SK-N-MC (cell line): ENCODE measurements around the gene CRB3.

Experiments
- DNase-seq: peaks from one replicate; pipeline ENCODE4 v3.0.0-alpha.2; 2011; ENCODE audit warnings: low read depth, low spot score
- H3K27ac ChIP-seq: fragments of 200-600 bp; sonication (generic); 2 replicates; pipeline ENCODE4 v1.5.1; 2016; ENCODE audit warnings: mixed run types
- H3K36me3 ChIP-seq: fragments of 200-600 bp; sonication (generic); 2 replicates; pipeline ENCODE4 v1.6.1; 2017; ENCODE audit warnings: antibody characterized with exemption, low read length, mixed read lengths; ENCODE audit not compliant: insufficient read depth
- H3K4me3 ChIP-seq: fragments of 200-600 bp; sonication (generic); 2 replicates; pipeline ENCODE4 v1.5.1; 2016
- H3K9ac ChIP-seq: fragments of 200-600 bp; sonication (generic); 2 replicates; pipeline ENCODE4 v1.8.0; 2017; ENCODE audit warnings: mixed run types, mixed read lengths; ENCODE audit not compliant: insufficient read length
- H3K9me3 ChIP-seq: fragments of 200-600 bp; sonication (generic); 2 replicates; pipeline ENCODE4 v1.6.1; 2017; ENCODE audit warnings: low read depth, mild to moderate bottlenecking, antibody characterized with exemption, low read length, moderate library complexity, mixed read lengths
- EZH2 ChIP-seq: fragments of 200-600 bp; sonication (generic); IDR thresholded peaks from one replicate; pipeline ENCODE4 v1.6.1; 2017; ENCODE audit warnings: antibody characterized with exemption
- FOXP2 ChIP-seq: optimal IDR thresholded peaks from 2 replicates; pipeline ENCODE3; 2011; ENCODE audit warnings: mild to moderate bottlenecking, moderate library complexity; ENCODE audit not compliant: insufficient read depth; ENCODE audit errors: extremely low read length, control extremely low read depth
- POLR2AphosphoS5 ChIP-seq: IDR thresholded peaks from 2 replicates; pipeline ENCODE4 v1.6.1; 2012; ENCODE audit warnings: mild to moderate bottlenecking, low read depth, low read length, borderline replicate concordance

CRB3 gene

GRCh38 chr19:6491802-6492592, 27.9 kb downstream of the CRB3 start:
- DNase-seq, result no peak
- H3K4me3 ChIP-seq, result no peak overlapping the region
- no peak overlapping the region for H3K27ac ChIP-seq
- TF ChIP-seq EZH2 (no peak), FOXP2 (no peak), POLR2AphosphoS5 (no peak)
- no peaks in the 10 kb centered on the region; the same call in 1 of the 2 replicates for H3K36me3 ChIP-seq
- no peaks in the 10 kb centered on the region for H3K9me3 ChIP-seq
- no peak overlapping the region for H3K9ac ChIP-seq

GRCh38 chr19:6494438-6495036, 30.5 kb downstream of the CRB3 start:
- Histone ChIP-seq H3K4me3 (no peak overlapping the region), H3K9me3 (no peaks in the 10 kb centered on the region), H3K36me3 (peaks cover 3% of the 10 kb centered on the region; the same call in 1 of the 2 replicates), H3K27ac (no peak overlapping the region), H3K9ac (no peak overlapping the region)
- TF ChIP-seq EZH2 (no peak), POLR2AphosphoS5 (no peak), FOXP2 (no peak)
- no peak for DNase-seq

DNA sequence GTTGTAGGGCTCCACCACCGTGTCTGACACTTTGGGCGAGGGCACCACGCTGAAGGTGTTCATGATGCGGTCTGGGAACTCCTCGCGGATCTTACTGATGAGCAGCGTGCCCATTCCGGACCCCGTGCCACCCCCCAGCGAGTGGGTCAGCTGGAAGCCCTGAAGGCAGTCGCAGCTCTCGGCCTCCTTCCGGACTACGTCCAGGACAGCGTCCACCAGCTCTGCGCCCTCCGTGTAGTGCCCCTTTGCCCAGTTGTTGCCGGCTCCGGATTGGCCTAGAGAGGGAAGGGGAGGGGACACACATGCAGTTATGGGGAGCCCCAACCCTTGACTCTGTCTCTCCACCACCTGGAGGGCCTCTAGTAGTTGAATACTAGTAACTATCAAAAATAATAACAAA, 31.9 kb downstream of the CRB3 start:
- Histone ChIP-seq H3K9ac (no peak overlapping the region), H3K27ac (no peak overlapping the region), H3K4me3 (no peak overlapping the region), H3K9me3 (no peaks in the 10 kb centered on the region), H3K36me3 (peaks cover 3% of the 10 kb centered on the region; the same call in 1 of the 2 replicates)
- TF ChIP-seq POLR2AphosphoS5, result no peak
- no peak for TF ChIP-seq EZH2
- no peak for TF ChIP-seq FOXP2
- no peak for DNase-seq

DNA sequence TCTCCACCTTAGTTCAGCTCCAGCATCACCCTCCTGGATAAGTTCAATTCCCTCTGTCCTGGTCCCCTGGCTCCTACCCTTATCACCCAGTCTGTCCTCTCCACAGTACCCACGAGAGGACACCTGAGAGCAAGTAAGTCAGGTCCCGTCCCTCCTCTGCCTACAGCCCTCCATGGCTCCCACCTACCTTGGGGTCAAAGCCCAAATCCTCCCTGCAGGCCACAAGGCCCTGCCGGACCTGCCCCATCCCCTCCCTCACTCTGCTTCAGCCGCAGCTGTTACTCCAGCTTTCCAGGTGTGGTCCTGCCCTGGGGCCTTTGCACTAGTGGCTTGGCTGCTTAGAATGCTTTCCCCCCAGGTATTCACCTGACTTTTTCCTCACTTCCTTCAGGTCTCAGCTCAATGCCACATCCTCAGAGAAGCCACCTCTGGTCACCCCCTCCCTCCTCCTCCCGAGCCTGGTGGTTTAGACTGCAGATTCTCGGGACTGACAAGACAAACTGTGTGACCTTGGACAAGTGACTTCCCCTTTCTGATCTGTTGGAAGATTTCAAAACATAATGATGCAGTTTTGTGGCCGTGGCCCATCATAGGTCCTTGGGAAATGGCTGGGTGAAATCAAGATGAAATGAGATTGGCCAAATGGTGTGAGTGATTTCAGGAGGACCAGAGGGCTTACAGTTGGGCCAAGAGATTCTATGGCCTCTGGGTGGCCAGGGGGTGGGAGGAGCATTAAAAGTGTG, 34.4 kb downstream of the CRB3 start:
- Histone ChIP-seq H3K4me3 (no peak overlapping the region), H3K9ac (no peak overlapping the region), H3K9me3 (no peaks in the 10 kb centered on the region), H3K27ac (no peak overlapping the region), H3K36me3 (peaks cover 3% of the 10 kb centered on the region; the same call in 1 of the 2 replicates)
- no peak for DNase-seq
- no peak for TF ChIP-seq FOXP2

DNA sequence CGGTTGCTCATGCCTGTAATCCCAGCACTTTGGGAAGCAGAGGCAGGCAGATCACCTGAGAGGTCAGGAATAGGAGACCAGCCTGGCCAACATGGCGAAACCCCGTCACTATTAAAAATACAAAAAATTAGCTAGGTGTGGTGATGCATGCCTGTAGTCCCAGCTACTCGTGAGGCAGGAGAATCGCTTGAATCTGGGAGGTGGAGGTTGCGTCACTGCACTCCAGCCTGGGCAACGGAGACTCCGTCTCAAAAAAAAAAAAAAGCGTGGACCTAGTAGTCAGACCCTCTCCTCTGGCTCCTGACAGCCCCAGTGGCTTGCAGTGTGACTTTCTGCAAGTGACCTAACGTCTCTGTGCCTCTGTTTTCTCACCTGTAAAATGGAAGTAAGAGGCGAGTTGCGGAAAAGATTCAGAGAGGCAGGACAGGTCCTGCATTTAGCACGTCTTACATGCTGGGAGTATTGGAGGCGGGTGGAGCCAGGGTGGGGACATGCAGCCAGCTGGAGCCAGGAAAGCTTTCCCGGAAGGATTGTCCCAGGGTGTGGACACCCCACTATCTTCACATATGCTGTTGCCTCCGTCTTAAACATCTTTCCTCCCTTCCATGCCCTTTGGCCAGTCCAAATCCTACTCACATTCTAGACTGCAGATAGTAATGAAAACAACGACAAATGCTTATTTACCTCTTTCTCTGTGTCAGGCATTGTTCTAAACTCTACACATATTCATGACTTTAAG, 35.1 kb downstream of the CRB3 start:
- no peak for DNase-seq
- Histone ChIP-seq H3K9ac (no peak overlapping the region), H3K27ac (no peak overlapping the region), H3K36me3 (peaks cover 3% of the 10 kb centered on the region; the same call in 1 of the 2 replicates), H3K9me3 (no peaks in the 10 kb centered on the region), H3K4me3 (no peak overlapping the region)
- no peak for TF ChIP-seq POLR2AphosphoS5
- no peak for TF ChIP-seq EZH2

DNA sequence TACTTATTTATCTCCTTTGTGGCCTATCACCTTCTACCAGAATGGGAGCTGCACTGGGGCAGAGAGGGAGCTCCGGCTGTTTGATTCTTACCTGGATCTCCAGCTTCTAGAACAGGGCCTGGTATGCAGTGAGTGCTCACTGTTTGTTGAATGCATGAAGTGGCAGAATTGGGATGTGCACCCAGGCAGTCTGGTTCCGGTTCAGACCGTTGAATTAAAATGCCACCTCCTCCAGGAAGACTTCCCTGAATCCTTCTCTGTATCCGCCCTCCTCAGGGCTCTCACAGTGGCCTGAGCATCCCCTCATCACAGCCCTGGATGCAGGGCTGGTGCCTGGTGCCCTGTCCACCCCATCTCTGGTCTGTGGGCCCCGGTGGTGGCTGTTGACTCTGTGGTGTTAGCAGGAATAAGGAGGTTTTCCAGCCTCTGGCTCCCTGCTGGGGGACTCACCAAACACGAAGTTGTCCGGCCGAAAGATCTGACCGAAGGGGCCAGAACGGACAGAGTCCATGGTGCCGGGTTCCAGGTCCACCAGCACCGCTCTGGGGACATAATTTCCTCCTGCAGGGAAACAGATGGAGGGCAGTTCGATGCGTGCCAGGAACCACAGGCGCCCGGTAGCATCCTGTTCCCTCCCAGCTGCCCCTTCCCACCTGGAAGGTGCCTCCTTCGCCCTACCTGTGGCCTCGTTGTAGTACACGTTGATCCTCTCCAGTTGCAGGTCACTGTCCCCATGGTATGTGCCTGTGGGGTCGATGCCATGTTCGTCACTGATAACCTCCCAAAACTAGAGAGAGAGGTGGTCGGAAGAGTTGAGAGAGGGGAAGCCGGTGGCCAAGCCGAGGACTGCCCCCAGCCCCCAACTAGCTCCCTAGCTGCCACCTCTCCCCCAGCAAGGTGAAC, 37.0 kb downstream of the CRB3 start:
- H3K9ac ChIP-seq, result peak overlapping the region; percentile 75
- H3K27ac ChIP-seq, result no peak overlapping the region
- H3K4me3 ChIP-seq, result peak overlapping the region; percentile 93
- no peak for TF ChIP-seq FOXP2
- TF ChIP-seq POLR2AphosphoS5, result no peak
- TF ChIP-seq EZH2, result no peak
- no peak for DNase-seq
- H3K9me3 ChIP-seq, result no peaks in the 10 kb centered on the region
- peaks cover 3% of the 10 kb centered on the region; the same call in 1 of the 2 replicates for H3K36me3 ChIP-seq

DNA sequence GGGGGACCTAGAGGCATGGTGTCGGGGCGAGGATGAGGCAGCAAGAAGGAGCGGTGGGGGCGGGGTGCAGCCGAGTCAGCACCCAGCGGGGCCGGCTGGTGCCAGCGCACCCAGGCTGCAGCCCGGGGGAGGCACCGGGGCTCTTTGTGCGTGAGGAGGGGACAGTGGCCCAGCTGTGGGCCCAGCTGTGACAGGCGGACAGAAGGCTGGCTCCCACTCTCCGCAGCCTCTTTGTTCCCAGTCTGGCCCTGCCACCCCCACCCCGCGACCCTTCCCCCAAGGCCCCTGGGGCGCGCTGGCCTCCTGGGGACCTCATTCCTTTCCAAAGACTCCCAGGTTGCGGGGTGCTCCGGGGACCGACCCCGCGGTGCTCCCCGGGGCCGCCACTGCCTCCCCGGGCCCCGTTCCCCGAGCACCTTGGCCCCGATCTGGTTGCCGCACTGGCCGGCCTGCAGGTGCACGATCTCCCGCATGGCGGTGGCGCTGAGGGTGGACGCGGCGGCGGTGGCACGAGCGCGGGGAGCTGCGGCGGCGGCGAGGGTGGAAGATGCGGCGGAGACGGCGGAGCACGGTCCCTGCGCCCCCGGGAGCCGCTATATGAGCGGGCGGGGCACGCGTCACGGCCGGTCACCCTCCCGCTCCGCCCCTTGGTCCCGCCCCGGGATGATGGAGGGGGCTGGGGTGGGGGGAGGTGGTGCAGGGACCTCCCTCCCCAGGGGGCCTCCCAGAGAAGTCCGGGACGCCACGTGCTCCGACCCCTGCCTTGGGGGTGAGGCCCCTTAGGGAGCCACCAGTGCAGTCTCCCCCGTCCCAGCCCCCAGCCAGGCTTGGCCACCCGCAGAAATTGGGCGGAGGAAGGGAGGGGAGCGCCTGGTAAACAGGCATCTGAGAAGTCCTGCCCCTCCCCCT, 37.9 kb downstream of the CRB3 start, which contains the start of gene TUBB4A:
TSS of gene TUBB4A (minus strand) at position 570 of the 909 bp plus-strand sequence. CDS start at position 473, 97 bp downstream.
- Histone ChIP-seq H3K4me3 (peak within 1 kb of the TSS; percentile 93), H3K9ac (peak within 1 kb of the TSS; percentile 75), H3K36me3 (peaks cover 3% of the 10 kb centered on the region; the same call in 1 of the 2 replicates), H3K9me3 (no peaks in the 10 kb centered on the region), H3K27ac (peak within 1 kb of the TSS; percentile 65)
- TF ChIP-seq POLR2AphosphoS5, result peak; percentile 69; the same call in 1 of the 2 replicates
- TF ChIP-seq FOXP2, result no peak
- DNase-seq, result no peak
